ENCODE results near the gene HLA-DPB1.

HLA-DPB1 gene

DNA sequence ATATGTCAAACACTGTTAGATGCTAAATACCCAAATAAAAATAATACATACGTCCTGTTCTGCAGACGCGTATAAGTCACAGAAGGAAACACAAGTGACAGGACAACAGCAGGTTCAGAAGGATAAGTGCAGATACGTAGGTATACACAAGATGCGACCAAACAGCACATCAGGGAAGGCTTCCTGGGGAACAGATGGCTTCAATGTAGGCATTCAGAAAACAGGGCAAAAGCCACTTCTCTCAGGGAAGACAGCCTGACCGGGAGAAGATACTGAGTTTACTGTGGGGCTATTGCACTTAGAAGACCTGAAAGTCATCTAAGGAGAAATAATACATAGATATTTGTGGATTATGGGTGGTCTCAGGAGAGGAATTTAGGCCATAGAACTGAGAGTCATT lies 4.2 kb upstream of the HLA-DPB1 start:
- no peak overlapping the region for H3K4me3 ChIP-seq (replicated peaks; ENCODE audit: low read depth, low read length)
- no peak for DNase-seq (ENCODE audit: extremely low read depth, low read depth)
- no peak for TF ChIP-seq CTCF (IDR thresholded peaks at IDR 0.05; ENCODE audit: low read depth, low read length, missing control alignments)

DNA sequence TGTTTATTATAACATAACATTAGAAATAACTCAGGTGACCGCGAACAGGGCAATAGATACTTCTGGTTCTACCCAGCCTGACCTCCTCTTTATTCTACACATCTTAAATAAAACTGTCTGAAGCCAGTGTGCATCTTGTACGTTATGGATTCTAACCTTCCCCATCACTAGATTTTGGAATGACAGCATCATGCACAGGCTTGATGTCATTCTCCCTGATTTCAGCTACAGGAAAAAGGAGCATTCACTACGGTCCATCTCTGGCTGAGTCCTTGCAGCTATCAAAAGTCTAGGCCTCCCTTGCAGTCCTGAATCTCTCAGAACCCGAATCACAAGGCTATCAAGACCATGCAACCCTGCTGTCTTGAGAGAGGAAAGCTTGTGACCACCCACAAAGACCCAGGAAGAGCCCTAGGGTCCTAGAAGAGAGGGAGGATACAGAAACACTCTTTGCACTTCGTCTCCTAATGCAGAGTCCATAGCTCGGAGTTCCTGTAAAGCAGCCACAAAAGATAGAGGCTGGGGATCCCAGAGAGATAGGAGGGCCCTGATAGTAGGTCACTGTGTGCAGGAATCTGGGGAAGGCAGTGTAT lies 3.2 kb upstream of the HLA-DPB1 start:
- DNase-seq (ENCODE audit: extremely low read depth, low read depth), result no peak
- TF ChIP-seq CTCF (IDR thresholded peaks at IDR 0.05; ENCODE audit: low read depth, low read length, missing control alignments), result no peak
- no peak overlapping the region for H3K4me3 ChIP-seq (replicated peaks; ENCODE audit: low read depth, low read length)

GRCh38 chr6:33073431-33073871 lies 2.3 kb upstream of the HLA-DPB1 start, which contains the start of gene HLA-DPA1:
TSS of gene HLA-DPA1 (minus strand) at chr6:33073649.
- DNase-seq (ENCODE audit: extremely low read depth, low read depth), result no peak
- TF ChIP-seq CTCF (IDR thresholded peaks at IDR 0.05; ENCODE audit: low read depth, low read length, missing control alignments), result no peak
- H3K4me3 ChIP-seq (replicated peaks; ENCODE audit: low read depth, low read length), result no peak within 1 kb of the TSS

- TF ChIP-seq CTCF (IDR thresholded peaks at IDR 0.05; ENCODE audit: low read depth, low read length, missing control alignments), result no peak
- no peak overlapping the region for H3K4me3 ChIP-seq (replicated peaks; ENCODE audit: low read depth, low read length)
- DNase-seq (ENCODE audit: extremely low read depth, low read depth), result no peak
Observed at GRCh38 chr6:33075208-33075567, 602 bp upstream of the HLA-DPB1 start.

GRCh38 chr6:33076406-33076934 lies 680 bp downstream of the HLA-DPB1 start:
- DNase-seq (ENCODE audit: extremely low read depth, low read depth), result no peak
- no peak overlapping the region for H3K4me3 ChIP-seq (replicated peaks; ENCODE audit: low read depth, low read length)
- TF ChIP-seq CTCF (IDR thresholded peaks at IDR 0.05; ENCODE audit: low read depth, low read length, missing control alignments), result no peak

DNA sequence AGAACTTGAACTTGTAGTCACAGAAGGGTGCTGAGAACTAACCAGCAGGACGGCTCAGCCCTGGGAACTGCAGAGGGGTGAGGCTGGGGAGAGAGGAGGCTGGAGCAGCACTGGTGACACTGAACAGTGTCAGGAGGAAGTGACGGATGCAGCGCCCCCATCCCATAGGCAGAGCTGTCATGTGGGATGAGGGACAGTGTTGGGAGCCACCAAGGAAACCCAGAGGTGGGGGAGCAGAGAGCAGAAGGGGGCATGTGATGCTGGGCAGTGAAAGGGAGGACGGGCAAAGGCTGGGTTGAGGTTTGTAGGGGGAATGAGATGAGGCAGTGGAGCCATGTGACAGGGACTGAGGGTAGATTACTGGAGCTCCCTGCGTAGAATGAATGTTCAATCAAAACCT lies 2.1 kb downstream of the HLA-DPB1 start:
- DNase-seq (ENCODE audit: extremely low read depth, low read depth), result no peak
- TF ChIP-seq CTCF (IDR thresholded peaks at IDR 0.05; ENCODE audit: low read depth, low read length, missing control alignments), result no peak
- no peak overlapping the region for H3K4me3 ChIP-seq (replicated peaks; ENCODE audit: low read depth, low read length)

DNA sequence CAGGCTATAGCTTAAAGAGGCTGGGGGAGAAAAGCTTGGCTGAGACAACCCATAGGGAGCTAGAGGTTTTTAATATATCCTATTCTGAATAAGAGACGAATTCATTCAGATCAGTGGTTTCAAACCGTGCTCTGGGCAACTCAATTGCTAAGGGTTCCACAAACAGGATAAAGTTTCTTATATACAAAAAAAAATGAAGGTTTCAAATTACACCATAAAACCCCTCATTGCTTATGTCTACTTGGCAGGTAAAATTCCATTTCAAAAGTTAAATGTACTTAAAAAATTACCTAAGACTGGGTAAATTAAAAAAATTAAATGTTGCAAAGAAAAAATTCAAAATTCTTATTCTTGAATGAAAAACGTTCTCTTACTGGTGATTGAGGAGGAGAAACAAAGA lies 2.7 kb downstream of the HLA-DPB1 start:
- no peak for TF ChIP-seq CTCF (IDR thresholded peaks at IDR 0.05; ENCODE audit: low read depth, low read length, missing control alignments)
- no peak overlapping the region for H3K4me3 ChIP-seq (replicated peaks; ENCODE audit: low read depth, low read length)
- DNase-seq (ENCODE audit: extremely low read depth, low read depth), result no peak

All from HFF-Myc (cell line).